HG02840 (cell line): ENCODE data around the gene TMA7.
"Not testable (repeated sequence)": the region's sequence is repeated elsewhere in the genome, so short reads cannot be mapped to it uniquely, and the experiment has no call there.

Experiments used
- ATAC-seq: cut with Tn5 transposase; IDR thresholded peaks from one replicate; pipeline ENCODE4 v1.9.1; 2021; ENCODE audit warnings: mild to moderate bottlenecking, moderate library complexity, moderate number of reproducible peaks; ENCODE audit not compliant: unreplicated experiment, low FRiP score

Gene TMA7

GRCh38 chr3:48439820-48440589 is at the start of gene TMA7, which contains the start of gene CCDC51:
TMA7 (plus strand) TSS chr3:48440257; CDS start chr3:48440297, 40 bp downstream.
CCDC51 (minus strand) TSS chr3:48440119; CDS start chr3:48435128, 4,991 bp downstream.
- ATAC-seq: peak; percentile 99

- no peak for ATAC-seq
These were observed 45.7 kb upstream of the TMA7 start for GRCh38 chr3:48394391-48394790.

- ATAC-seq: no peak
These were observed 44.3 kb upstream of the TMA7 start for GRCh38 chr3:48395714-48396113.

GRCh38 chr3:48397767-48398681 is 42.0 kb upstream of the TMA7 start:
- no peak for ATAC-seq

GRCh38 chr3:48398701-48399386 is 41.2 kb upstream of the TMA7 start:
- ATAC-seq: no peak

- no peak for ATAC-seq
These were observed 40.5 kb upstream of the TMA7 start for GRCh38 chr3:48399387-48400172.

- ATAC-seq: no peak
These were observed 39.1 kb upstream of the TMA7 start for GRCh38 chr3:48400824-48401433.

GRCh38 chr3:48401434-48401901 is 38.6 kb upstream of the TMA7 start:
- not testable (repeated sequence) for ATAC-seq

GRCh38 chr3:48402281-48402732 is 37.8 kb upstream of the TMA7 start:
- ATAC-seq: no peak

GRCh38 chr3:48402907-48403306 is 37.1 kb upstream of the TMA7 start:
- no peak for ATAC-seq

GRCh38 chr3:48403533-48404439 is 36.3 kb upstream of the TMA7 start:
- ATAC-seq: no peak

- ATAC-seq: no peak
These were observed 35.4 kb upstream of the TMA7 start for GRCh38 chr3:48404440-48405342.

GRCh38 chr3:48405343-48405881 is 34.6 kb upstream of the TMA7 start:
- ATAC-seq: no peak

GRCh38 chr3:48405971-48406370 is 34.1 kb upstream of the TMA7 start:
- no peak for ATAC-seq

- no peak for ATAC-seq
These were observed 33.3 kb upstream of the TMA7 start for GRCh38 chr3:48406443-48407431.

GRCh38 chr3:48407542-48408099 is 32.4 kb upstream of the TMA7 start:
- no peak for ATAC-seq
